Activated CD4-positive, alpha-beta T cell treated with anti-CD3 and anti-CD28 coated beads for 4 hours (primary cell): Measurements from ENCODE around the gene CWC15.
"Not testable (repeated sequence)": the region's sequence is repeated elsewhere in the genome, so short reads cannot be mapped to it uniquely, and the experiment has no call there.

Experiments
- DNase-seq, 2 donors: peaks; one replicate each; pipeline ENCODE4 v3.0.0-alpha.2; 2020

Gene CWC15

DNA sequence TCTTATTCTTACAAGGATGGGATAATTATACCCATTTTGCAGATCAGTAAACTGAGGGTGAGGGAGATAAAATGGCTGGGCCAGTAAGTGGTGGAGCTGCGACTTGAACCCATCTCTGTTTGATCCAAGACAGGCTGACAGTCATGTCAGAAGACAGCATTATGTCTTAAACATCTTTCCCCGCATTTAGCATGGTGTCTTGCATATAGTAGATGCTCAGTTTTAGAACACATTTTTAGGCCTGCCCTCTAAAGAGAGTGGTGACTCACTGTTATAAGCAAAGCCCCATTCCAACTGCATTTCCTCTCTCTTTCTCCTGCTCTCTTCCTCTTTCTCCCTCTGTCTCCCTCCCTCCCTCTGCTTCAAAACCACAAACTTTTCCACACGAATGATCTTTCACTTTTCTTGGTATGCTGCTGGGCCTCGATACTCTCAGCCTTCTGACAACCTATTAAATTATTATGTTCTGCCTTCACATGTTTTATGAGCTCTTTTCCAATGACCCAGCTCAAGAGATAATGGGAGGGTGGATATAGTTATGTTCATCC lies 25.2 kb downstream of the CWC15 start:
- DNase-seq = no peak

DNA sequence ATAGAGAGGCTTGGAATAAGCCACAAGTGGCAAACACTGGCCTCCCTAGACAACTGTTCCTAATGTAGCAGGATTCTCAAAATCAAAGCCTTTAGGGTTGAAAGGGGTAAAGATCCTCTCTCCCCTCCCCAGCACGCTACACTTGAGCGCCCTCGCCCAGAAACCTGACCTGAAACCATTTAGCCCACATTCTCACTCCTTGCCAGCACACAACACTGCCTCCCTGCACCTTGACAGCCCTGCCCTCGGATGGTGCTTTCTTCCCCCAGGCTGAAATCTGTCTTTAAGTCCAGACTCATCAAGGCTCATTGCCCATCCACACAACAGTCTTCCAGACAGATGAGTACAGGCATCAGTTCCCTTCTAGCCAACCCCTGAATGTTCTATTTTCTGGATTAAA lies 26.5 kb downstream of the CWC15 start:
- no peak for DNase-seq

DNA sequence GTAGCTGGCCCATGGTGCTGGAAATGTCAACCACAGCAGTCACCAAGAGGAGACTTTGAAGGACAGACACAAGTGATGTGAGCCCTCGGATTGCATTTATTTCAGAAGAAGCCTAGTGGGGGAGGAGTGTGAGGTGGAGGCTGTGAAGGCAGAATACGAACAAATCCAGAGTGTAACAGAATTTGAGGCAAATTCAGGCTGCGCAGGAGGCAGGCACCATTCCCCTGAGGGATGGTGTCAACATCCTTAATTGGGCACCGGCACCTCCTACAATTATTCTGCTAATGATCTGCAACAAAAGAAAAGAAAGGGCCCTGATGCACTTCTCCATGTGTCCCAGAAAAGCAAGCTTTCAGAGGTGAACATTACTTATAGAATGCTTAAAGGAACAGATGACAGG lies 32.2 kb downstream of the CWC15 start:
- no peak for DNase-seq

DNA sequence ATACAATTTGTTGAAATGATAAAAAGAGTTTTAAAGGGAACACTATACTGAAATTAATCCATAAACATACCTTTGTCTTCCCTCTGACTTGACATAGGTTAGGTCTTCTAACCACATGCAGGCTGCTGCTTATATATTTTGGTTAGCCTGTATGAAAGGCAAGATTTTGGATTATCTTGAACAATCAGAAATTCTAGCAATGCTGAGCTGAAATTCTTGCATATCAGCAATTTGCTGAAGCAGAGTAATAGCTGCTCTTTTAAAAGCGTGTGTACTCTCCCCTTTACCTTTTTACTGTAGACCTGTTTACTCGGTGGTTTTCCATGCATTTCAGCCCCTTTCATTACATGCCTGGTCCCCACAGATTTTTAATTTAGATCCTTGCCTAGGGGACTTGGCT lies 34.0 kb downstream of the CWC15 start:
- no peak for DNase-seq

DNA sequence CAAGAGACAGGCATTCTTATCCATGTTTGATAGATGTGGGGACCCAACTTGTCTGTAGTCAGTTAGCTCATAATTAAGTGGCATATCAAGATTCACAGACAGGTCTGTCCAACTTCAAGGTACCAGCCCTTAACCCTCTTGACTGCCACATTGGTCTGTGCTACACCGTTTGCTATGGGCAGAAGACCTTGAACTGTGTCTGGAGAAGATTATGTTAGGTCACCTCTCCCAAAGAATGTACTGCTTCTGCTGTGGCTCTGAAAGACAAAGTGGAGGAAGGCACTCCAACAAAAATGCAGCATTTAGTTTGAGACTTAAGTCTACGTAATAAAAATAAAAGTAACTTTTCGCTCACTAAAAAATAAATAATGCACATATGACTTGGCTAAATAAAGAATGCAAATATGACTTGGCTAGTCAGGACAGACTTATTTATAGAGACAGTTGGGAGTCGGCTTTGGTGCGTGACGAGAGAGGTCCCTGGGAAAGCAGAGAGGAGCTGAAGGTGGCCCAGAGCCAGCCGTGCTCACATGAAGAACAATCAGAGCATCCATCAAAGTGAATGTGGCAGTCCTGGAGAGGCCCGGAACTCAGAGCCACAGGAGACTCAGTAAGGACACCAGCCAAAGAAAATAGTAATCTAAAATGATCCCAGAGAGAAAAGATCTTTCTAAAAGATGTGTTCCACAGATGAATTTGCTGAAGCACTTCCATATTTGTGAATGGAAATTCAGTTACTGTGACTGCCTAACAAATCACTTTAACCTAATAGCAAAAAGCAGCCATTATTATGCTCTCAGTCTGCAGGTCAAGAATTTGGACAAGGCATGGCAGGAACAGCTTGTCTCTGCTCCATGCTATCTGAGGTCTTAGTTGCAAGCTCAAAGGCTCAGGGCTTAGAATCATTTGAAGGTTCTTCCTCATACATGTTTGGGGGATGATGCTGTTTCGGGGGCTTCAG lies 35.0 kb downstream of the CWC15 start:
- DNase-seq = no peak

DNA sequence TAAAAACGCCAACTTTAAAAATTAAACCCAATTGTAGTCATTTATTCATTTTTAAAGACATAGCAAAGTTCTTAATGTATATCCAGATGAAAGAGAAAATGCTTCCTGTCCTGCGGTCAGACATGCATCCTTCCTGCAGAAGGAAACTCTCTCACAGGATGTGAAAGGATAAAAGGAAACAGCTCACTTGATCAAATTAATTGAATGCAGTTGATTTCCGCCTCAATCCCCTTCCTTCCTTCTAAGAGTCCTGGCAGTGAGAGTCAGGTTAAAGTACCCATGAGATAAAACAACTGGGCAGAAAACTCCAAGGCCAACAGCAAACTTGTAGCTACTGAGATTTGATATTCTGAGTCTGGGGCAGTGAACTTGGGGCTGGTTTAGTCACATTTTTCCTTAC lies 38.5 kb downstream of the CWC15 start:
- no peak for DNase-seq

DNA sequence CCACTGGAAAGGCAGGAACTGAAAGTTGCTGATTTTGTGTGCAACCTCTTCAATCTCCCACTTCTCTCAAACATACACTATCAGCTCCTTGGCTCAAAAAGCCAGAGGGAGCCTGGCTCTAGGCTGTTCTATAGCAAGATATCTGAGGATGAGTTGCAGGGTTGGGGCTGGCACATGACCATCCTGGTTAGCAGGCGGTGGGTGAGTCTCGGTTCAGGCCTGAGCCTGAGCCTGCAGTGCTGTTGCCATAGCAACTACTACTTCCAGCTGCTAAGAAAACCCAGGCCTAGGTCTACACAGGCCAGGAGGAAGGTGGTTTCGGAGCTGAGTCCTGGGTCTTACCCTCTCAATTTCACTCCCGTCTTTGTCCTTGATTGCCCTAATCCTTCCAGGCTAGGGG lies 39.0 kb downstream of the CWC15 start:
- no peak for DNase-seq

DNA sequence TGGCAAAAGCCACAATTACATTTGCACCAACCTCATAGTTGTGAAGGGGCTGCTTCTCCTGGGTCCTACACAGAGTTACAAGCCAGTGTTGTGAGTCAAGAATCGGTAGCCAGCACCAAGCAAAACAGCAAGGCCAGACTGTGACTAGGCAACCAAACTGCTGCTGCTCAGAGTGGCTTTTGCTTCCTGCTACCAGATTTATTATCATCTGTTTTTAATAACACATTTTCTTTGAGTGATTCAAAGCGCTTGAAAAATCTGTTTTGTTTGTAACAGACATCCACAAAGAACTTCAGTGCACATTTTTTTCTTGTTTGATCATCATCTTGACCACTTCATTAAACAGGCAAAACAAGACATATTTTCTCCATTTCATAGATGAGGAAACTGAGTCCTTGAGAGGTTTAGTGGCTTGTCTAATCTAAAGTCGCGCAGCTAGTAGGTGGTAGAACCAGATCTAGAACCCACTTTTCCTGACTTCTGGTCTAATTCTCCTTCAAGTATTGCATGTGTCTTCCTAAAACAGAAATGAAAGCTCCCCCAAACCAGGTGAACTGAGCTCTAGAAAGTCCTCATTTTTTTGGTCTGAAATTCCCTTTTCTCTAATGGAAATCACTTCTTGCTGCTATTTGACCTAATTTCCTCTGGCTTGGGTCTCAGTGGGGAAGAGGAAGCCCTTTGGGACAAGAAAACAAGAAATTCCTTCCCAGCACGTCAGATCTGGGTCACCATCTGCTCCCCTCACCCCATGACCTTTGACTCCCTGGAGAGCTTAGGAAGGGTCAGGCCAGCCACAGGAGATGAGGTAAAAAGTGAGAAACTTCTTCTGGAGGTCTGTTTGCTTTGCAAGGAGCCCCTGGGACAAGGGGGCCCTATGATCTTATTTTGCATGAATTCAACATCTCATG lies 39.9 kb downstream of the CWC15 start:
- no peak for DNase-seq

DNA sequence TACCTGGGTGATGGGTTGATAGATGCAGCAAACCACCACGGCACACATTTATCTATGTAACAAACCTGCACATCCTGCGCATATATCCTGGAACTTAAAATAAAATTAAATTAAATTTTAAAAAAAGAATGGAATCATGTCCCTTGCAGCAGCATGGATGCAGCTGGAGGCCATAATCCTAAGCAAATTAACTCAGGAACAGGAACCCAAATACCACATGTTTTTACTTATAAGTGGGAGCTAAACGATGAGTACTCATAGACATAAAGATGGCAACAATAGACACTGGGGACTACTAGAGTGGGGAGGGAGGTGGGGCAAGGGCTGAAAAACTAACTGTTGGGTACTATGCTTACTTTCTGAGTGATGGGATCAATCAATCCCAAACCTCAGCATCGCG lies 40.9 kb downstream of the CWC15 start:
- DNase-seq = no peak

DNA sequence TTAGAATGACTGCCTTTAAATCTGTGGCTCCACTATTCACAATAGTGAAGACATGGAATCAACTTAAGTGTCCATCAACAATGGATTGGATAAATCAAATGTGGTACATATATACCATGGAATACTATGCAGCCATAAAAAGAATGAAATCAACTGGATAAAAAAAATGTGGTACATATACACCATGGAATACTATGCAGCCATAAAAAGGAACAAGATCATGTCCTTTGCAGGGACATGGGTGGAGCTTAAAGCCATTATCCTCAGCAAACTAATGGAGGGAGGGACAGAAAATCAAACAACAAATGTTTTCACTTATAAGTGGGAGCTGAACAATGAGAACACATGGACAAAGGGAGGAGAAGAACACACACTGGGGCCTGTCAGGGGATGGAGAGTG lies 41.3 kb downstream of the CWC15 start:
- not testable (repeated sequence) for DNase-seq

DNA sequence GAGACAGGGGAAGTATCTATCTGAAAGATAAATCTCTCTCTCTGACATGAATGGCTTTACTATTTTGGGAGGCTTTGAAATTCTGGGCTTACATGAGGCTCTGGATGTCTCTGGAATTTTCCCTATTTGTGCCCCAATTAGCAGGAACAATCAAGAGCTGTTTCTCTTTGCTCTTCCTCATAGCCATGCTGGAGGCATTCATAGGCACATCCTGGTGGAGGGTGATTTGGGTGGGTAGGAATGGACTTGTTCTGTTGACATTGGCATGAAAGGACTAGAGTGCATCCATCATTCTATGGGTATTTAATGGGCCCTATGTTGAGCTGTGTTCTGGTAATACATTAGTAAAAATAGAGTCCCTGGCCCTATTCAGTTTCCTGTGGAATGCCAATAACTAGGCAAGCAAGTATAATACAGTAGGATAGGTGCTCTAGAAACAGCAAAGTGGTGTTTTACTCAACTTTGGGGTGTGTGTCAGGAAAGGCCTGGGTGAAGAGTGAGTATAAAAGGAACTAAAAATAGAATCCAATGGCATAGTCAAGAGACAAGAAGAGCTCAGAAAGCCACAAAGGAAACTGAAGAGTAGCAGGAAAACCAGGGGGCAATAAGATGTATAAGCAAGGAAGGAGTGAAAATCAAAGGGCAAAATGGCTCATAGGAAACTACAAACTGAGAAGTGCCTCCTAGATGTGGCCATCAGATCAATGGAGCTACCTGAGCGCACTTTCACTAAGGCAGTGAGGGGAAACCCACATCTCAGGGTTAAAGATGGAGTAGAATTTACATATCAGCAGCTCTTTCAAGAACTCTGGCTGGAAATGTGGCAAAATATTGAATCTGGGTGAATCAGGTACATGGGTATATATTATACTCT lies 45.0 kb downstream of the CWC15 start:
- DNase-seq = no peak

DNA sequence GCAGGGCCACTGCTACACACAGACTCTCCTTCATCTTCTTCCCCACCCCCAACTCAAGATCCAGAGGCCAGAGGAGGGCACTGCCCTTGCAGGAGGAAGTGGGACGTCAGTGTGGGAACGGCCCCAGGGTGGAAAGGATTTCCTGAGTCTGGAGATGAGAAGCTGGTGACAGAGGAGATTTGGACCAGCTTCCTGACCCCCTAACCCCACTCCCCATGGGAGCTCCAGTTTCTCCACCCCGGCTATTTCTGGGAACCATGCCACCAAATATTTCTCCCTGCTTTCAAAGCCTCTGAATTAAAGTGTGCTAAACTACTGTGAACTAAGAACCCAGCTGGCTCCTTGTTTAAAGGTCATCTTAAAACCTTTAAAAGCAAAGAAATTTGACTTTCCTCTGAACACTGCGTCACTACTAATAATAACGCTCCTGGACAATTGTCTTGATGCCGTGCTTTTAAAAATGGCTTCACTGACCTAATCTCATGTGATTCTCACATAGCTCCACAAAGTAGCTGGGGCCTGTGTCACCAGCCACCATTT lies 46.6 kb downstream of the CWC15 start:
- DNase-seq = no peak

DNA sequence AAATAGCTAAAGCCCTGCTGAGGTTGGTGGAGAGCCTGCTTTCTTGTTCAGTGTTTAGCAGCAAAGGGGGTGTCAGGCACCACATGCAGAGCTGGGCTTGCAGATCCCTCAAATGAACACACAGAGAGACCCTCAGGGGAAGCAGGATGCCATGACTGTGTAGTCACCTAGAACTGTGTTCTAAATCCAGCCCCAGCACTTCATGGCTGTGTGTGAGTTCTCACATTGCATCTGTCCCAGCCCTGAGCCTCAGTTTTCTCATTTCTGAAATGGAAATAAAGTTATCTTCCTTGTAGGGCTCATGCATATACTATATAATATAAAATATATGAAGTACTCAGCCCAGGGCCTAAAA lies 47.1 kb downstream of the CWC15 start:
- DNase-seq = no peak

DNA sequence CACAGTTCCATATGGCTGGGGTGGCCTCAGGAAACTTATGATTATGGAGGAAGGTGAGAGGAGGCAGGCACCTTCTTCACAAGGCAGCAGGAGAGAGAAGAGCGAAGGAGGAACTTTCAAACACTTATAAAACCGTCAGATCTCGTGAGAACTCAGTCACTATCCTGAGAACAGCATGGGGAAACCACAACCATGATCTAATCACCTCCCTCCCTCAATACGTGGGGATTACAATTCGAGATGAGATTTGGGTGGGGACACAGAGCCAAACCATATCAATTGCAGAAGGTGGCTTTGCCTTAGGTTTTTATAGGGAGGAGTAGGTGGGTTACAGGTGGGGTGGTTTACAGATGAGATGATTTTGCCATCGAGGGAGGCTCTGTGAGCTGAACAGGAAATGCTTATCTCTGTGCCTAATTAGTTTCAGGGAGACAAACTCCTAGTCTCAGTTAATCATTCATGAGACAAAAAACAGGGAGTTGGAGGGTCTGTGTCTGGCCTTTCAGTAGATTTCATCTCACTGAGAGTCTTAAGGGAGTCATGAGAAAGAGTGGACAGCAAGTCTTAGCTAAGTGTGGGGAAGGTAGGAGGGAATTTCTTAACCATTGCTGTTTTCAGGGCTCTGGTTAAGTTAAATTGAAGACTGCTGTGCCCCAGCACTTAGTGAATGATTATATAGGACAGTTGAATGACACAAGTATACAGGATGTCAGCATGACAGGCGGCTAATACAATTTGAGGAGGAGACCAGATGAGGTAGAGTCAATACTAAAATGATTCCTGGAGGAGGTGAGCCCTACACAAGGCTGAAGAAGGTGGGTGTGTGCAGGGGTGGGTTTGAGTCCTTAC lies 47.7 kb downstream of the CWC15 start:
- no peak for DNase-seq

DNA sequence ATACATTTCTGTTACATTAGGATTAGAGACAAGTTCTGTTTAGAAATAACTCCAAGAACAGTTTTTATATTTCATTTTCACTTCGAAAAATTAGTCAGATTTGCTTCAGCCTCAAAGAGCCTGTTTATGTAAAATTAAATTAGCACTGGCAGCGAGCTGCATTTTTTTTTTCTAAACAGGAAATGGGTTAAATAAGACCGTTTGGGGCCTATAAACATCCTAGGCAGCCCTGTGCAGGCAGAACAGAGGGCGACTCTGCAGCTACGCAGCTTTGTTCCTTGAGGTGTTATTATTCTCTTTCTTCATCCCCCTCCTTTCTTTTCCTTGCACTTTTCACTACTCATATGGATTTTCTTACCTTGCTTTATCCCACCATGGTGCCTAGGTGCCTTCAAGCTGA lies 48.7 kb downstream of the CWC15 start:
- DNase-seq = no peak

DNA sequence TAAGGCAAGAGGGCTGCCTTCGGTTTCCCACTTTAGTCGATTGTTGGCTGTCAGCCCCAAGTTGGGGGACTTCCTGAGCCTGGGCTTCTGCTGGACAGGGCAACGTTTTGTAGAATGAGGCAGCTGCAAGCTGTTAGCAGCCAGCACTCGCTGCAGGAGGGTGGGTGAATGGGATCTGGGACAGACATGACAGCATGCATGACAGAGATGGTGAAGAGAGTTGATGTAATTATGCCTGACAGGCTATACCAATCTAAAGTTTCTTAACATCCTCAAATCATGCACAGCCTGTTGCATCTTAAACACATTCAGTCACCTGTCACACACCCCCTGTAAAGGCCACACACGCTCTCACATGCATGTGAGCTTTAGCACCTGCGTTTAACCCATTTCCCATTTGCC lies 49.2 kb downstream of the CWC15 start:
- no peak for DNase-seq

DNA sequence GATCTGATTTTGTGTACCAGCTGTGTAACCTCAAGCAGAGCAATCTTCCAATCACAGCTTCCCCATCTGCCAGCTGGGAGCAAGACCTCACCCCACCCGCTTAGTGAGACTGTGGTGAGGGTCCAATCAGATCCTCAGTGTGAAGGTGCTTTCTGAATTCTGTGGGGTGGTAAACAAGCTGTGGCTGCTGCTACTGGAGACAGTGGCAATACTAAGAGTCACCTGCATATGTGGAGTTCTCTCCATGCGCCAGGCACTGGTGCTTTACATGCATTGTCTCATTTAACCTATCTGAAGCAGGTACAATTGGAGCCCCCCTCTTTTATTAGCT lies 50.4 kb downstream of the CWC15 start:
- DNase-seq = no peak

DNA sequence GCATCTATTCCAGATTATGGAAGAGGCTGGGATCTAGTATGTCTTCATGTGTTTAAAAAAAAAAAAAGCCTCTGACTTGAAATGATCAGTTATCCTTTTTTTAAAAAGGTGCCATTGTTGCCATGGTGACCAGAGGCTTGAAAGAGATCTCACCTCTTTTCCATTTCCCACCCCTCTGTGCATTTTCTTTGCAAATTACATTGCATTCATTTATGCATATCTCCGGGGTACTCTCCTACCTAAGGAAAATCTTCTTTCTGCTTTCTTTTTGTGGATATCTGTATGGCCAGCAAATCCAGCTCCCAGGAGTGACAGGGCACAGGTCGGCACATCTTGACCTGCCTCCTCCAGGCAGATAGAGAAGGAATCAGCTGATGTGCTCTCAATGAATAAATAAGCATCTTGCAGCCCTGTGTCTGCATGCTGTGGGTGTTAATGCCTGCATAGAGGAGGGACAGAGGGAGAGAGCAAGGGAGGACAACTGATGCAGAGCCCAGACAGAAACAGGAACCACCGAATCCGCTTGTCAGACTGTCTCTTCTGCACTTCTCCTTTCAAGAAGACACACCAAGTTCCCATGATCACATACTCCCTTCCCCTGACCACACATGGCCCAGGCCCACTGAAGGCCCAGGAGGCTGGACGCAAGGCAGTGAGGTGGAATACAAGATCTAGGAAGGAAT lies 50.9 kb downstream of the CWC15 start:
- DNase-seq = no peak

DNA sequence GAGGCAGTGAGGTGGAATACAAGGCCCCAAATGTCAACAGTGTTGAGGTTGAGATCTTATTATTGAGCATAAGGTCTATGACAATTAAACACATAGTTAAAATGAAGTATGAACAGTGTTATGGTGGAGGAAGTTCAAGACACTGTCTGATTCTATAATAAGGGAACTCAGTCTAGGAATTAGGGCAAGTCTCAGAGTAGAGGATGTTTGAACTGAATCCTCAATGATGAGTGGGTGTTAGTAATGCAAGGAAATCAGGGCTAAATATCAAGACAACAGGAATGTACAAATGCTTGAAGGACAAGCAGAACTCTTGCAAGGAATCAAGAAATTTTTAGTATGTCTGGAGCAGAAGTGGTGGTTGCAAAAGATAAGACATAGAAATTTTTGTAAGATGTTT lies 53.0 kb downstream of the CWC15 start:
- no peak for DNase-seq

DNA sequence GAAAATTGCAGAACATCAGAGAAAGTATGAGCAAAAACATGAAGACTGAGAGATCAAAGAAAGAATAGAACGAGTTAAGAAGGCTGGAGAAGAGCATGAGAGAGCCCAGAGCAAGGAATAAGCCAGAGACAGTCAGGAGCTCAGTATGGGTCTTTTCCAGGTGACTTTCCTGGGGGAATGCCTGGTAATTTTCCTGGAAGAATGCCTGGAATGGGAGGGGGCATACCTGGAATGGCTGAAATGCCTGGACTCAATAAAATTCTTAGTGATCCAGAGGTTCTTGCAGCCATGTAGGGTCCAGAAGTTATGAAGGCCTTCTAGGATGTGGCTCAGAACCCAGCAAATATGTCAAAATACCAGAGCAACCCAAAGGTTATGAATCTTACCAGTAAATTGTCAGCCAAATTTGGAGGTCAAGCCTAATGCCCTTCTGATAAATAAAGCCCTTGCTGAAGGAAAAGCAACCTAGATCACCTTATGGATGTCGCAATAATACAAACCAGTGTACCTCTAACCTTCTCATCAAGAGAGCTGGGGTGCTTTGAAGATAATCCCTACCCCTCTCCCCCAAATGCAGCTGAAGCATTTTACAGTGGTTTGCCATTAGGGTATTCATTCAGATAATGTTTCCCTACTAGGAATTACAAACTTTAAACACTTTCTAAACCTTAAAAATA lies 59.5 kb downstream of the CWC15 start:
- not testable (repeated sequence) for DNase-seq
